GM18508 (cell line): ENCODE data around the gene SCAMP4.

Experiments
- ATAC-seq: cut with Tn5 transposase; IDR thresholded peaks from one replicate; pipeline ENCODE4 v1.9.1; 2021; ENCODE audit warnings: moderate number of reproducible peaks; ENCODE audit not compliant: insufficient read depth, unreplicated experiment

Gene SCAMP4

DNA sequence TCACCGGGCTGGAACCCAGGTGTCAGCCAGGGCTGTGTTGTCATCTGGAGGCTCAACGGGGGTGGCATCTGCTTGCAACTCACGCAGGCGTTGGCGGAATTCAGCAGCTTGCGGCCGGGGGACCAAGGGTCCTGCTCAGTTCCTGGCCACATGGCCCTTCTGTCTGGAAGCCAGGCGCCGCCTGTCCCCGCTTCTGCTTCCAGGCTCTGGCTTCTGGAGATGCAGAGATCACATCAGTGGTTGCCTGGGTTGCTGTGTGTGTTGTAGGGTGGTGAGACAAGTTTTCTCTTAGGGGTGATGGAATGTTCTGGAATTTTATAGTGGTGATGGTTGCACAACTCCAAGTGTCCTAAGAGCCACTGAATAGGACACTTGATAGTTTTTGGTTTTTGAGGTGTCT is 5.0 kb downstream of the SCAMP4 start:
- no peak for ATAC-seq

GRCh38 chr19:1911098-1911497 is 5.9 kb downstream of the SCAMP4 start:
- no peak for ATAC-seq

DNA sequence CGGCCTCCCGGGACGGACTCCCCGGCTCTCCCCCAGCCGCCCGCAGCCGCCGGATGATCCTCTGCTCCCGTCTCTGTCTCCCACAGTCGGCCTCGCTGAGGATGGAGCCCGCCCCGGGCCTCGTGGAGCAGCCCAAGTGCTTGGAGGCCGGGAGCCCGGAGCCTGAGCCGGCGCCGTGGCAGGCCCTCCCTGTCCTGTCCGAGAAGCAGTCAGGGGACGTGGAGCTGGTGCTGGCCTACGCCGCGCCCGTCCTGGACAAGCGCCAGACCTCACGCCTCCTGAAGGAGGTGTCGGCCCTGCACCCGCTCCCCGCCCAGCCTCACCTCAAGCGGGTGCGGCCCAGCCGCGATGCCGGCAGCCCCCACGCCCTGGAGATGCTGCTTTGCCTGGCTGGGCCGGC is 6.8 kb downstream of the SCAMP4 start:
- ATAC-seq: no peak

- ATAC-seq: no peak
These were observed 7.7 kb downstream of the SCAMP4 start for GRCh38 chr19:1912760-1913505.

GRCh38 chr19:1913781-1914577 is 8.8 kb downstream of the SCAMP4 start:
- ATAC-seq: no peak

DNA sequence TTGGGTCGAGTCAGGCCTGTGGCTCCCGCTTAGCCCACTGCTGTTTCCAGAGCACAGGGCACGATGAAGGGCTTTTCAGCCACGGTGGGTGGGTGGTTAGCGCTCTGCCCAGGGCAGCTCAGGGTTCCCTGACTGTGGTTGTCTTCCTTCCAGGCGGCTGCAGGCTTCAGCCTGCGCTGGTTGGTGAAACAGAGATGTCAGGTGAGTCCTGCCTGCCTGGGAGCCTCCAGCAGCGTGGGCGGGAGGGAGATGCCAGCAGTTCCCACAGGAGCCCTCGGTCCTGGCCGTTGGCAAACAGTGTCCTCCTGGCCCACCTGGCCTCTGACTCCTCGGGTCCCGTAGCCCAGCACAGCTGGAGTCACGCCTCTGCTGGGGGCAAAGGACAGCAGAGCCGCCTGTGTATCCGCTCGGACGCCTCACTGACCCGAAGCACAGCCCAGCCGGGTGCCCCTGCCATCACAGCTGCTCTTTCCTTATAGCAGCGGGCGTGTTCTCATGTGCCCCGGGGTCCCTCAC is 9.7 kb downstream of the SCAMP4 start:
- ATAC-seq: no peak

GRCh38 chr19:1917146-1917545 is 11.9 kb downstream of the SCAMP4 start:
- no peak for ATAC-seq

DNA sequence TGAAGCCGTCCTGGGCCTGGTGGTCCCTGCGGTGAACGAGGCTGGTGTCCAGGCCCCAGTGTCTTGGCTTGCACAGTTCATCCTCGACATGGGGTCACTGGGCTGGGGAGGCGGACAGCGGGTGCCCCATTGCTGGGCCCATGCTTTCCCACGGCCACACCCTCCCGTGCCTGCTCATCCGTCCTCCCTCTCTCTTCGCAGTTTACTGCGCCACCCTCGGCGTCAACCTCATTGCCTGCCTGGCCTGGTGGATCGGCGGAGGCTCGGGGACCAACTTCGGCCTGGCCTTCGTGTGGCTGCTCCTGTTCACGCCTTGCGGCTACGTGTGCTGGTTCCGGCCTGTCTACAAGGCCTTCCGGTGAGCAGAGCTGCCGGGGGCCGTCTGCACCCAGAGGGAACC is 12.7 kb downstream of the SCAMP4 start:
- no peak for ATAC-seq

DNA sequence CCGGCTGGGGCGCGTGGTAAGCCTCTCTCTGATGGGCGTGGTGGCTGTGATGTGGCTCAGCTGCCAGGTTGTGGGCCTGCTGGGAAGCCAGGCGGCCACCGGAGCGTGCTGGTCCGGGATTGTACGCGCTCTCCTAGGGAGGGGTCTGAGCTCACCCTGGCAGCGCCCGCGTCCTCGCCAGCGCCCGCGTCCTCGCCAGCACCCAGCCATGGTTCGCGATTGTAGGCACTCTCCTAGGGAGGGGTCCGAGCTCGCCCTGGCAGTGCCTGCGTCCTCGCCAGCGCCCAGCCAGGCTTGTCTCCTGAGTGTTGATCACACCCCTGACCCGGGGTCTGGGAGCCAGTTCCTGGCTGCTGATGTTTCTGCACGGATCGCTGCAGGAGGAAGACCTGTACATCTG is 13.8 kb downstream of the SCAMP4 start:
- ATAC-seq: no peak

DNA sequence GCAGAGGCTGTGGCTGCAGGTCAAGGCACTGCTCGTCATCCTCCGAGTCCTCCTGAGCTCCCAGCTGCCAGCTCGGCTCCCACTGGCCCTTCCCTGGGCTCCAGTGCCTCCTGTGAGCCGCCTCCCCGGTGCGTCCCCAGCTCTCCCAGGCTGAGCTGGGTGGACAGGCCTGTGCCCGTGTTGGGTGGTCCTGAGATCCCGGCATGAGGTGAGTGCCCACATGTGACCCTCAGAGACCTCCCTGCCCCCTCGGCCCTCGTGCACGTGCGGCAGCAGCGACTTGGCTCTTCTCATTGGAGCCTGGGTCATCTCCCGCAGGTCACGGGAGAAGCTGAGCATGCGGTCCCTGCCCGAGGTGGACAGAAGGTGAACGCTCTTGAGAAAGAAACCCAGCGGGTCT is 15.4 kb downstream of the SCAMP4 start:
- no peak for ATAC-seq

GRCh38 chr19:1921326-1921725 is 16.1 kb downstream of the SCAMP4 start:
- ATAC-seq: no peak

DNA sequence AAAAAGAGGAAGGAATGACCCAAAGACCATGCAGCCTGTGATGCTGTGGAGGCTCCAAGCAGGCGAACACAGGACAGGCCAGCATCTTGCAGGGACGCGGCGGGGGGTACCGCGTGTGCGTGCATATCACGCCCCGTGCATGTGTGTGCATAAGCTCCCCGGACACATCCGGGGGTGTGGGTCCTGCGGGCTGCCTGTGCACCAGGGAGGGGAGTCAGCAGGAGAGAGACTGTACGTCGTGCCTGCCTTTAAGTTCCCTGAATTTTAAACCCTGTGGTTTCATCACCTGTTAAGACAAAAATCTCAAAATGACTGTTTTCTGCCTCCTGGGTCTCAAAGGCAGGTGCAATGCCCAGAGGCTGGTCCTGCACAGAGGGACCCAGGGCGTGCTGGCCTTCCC is 16.6 kb downstream of the SCAMP4 start:
- ATAC-seq: no peak

GRCh38 chr19:1922803-1923202 is 17.6 kb downstream of the SCAMP4 start:
- ATAC-seq: no peak

DNA sequence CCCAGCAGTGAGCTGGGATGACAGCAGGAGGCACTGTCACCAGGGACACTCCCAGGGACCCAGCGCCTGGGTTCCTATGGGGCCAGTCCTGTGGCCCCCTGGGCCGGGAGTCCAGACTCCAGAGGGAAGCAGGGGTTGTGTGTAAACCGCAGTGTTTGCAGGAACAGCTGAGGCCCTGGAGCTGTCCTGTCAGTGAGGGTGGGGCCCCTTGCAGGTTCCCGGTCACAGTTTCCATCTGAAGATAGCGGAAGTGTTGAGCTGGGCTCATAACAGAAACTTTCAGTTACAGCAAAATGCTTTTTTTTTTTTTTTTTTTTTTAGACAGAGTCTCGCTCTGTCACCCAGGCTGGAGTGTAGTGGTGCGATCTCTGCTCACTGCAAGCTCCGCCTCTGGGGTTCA is 18.1 kb downstream of the SCAMP4 start:
- ATAC-seq: no peak

- ATAC-seq: no peak
These were observed 19.2 kb downstream of the SCAMP4 start for GRCh38 chr19:1924320-1924961.

GRCh38 chr19:1925544-1925943 is 20.3 kb downstream of the SCAMP4 start:
- ATAC-seq: no peak

DNA sequence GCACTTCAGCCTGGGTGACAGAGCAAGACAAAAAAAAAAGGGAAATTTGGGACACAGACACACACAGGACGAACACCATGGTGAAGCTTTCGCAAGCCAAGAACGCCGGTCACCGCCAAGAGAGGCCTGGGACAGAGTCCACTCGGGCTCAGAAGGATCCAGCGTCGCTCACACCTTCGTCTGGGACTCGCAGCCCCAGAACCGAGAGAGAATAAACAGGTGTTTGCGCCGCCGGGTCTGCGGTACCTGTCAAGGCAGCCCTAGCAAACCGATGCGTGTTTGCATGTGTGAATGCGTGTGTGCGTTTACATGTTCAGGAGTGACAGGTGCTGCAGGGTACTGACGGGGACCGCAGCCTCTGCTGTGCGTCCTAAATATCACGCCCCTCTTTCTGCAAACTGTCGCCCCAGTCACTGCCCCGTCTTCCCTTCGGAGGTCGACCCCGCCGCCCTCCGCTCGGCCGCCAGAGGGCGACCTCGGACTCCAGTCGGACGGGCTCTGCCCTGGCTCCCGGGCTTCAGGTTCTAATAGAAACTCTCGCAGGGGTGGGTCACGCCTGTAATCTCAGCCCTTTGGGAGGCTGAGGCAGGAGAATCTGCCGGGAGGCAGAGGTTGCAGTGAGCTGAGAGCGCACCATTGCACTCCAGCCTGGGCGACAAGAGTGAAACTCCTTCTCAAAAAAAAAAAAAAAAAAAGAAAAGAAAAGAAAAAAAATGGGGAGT is 24.0 kb downstream of the SCAMP4 start:
- no peak for ATAC-seq

- ATAC-seq: no peak
These were observed 26.2 kb downstream of the SCAMP4 start for GRCh38 chr19:1931445-1931844.

GRCh38 chr19:1932395-1932794 is 27.2 kb downstream of the SCAMP4 start:
- no peak for ATAC-seq

DNA sequence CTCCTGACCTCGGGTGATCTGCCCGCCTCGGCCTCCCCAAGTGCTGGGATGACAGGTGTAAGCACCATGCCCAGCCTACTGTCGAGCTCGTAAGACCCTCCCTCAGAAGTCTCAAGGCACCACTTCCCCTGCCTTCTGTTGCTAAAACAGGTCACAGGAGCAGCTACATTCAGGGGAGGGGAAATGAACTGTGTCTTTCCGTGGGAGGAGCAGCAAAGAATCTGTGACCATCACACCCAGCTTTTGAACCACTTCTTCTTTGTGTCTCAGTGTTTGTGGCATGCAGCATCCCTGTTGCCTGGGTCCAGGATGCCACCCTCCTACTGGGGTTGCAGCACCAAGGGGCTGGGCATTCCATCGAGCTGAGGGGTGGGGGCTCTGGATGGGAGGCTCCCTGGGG is 28.0 kb downstream of the SCAMP4 start:
- no peak for ATAC-seq

- ATAC-seq: no peak
These were observed 28.7 kb downstream of the SCAMP4 start for GRCh38 chr19:1933942-1934341.
